Astrocyte (in vitro differentiated cells and primary cell): ENCODE measurements around the gene PIWIL1.

Source experiments
- EZH2 ChIP-seq: IDR thresholded peaks from 2 replicates; pipeline ENCODE4 v1.6.1; 2012; ENCODE audit warnings: mild to moderate bottlenecking, low read length, inconsistent platforms; ENCODE audit not compliant: insufficient read depth
- TF ChIP-seq, protein P1 (sequence below): IDR thresholded peaks from 2 replicates; pipeline ENCODE4 v1.5.1; 2011; ENCODE audit warnings: low read depth, mild to moderate bottlenecking, inconsistent platforms, low read length, moderate library complexity; ENCODE audit not compliant: insufficient read depth

DNA sequence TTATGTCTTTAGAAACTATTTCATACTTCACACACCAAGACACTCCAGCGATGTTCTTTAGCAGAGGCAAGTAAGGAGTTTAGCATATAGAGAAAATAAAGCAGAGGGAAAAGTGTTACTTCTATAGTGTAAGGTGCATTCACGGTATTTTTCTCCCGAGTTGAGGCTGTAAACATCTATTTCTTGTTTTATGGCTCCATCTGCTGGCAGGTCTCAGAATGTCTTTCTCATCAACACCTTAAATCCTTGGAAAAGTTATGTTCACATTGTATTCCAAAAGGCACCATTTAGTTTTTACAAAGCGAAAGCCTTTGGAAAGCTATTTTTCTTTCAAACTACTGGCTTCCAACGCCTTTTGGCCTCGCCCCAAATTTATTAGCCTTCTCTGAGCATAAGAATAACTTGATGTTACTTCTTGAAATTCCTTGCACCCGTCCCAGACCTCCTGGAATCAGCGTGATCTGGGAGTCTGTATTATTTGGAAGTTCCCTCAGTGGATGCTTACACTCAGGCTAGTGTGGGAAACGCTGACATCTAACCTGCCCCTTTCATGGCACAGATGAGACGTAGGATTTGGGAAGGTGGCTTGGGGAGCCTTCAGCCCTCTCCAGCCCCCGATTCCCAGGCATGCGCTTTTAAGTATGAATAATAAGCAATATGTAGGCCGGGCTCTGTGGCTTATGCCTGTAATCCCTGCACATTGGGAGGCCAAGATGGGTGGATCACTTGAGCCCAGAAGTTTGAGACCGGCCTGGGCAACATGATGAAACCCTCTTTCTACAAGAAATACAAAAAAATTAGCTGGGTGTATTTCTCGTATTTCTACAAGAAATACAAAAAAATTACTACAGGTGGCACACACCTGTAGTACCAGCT, 1.9 kb upstream of the PIWIL1 start:
- TF ChIP-seq, protein P1, sequence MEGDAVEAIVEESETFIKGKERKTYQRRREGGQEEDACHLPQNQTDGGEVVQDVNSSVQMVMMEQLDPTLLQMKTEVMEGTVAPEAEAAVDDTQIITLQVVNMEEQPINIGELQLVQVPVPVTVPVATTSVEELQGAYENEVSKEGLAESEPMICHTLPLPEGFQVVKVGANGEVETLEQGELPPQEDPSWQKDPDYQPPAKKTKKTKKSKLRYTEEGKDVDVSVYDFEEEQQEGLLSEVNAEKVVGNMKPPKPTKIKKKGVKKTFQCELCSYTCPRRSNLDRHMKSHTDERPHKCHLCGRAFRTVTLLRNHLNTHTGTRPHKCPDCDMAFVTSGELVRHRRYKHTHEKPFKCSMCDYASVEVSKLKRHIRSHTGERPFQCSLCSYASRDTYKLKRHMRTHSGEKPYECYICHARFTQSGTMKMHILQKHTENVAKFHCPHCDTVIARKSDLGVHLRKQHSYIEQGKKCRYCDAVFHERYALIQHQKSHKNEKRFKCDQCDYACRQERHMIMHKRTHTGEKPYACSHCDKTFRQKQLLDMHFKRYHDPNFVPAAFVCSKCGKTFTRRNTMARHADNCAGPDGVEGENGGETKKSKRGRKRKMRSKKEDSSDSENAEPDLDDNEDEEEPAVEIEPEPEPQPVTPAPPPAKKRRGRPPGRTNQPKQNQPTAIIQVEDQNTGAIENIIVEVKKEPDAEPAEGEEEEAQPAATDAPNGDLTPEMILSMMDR: peak; percentile 61
- no peak for TF ChIP-seq EZH2
